ENCODE measurements around the gene VMP1.

The VMP1 gene

DNA sequence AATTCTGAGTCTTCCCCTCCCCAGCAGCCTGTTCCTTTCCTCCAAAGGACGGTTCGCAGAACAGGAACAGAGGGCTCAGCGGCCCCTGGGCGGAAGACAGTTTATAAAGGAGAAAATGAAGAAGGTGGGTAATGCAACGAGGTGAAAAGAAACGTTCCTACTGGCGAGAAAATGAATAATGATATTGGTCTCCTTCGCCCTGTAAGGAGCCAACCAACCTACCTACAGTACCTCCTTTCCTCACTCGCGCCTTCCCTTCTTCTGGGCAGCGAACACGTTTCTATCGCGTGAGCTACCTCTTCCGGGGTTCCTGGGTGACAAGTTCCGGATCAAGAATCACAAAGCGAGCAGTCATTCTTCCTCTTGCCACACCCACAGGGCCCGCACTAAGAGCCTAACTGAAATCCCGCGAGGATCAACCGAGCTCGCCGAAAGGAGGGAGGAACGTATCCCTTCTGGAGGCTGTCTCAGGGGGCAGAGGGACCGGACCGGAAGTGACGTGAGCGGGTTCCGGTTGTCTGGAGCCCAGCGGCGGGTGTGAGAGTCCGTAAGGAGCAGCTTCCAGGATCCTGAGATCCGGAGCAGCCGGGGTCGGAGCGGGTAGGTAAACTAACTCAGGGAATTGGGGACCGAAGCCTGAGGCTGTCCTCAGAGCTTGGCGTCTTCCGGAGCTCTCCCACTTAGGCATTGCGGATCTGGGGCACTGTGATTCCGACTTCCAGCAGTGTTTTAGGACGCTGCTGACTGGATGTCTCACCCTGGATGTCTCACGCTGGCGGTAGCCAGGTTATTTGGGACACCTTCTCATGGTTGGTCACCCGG lies at the start of gene VMP1, which contains the start of gene PTRH2:
VMP1 (plus strand) TSS at position 506 of the 822 bp plus-strand sequence. CDS start 23,793 bp downstream, outside the sequence.
PTRH2 (minus strand) TSS at position 282 of the 822 bp plus-strand sequence. CDS start 9,452 bp downstream, outside the sequence.
- peak; percentile 85 for DNase-seq (ENCODE audit: low read depth)

DNA sequence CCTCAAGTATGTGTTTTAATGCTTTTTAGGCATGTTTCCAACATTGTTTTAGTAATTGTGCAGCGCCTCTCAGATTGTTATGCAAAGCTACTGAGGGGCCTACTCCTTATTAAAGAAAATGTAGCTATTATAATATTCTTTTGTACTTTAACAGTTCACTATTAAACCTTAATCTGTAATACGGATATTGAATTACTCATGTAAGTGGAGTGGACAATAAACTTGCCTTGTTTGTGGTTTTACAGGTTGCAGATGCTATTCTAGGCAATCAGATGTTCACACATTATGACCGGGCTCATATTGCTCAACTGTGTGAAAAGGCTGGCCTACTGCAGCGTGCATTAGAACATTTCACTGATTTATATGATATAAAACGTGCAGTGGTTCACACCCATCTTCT lies 41.2 kb upstream of the VMP1 start:
- no peak for DNase-seq (ENCODE audit: low read depth)

GRCh38 chr17:59668816-59669215 lies 38.6 kb upstream of the VMP1 start:
- no peak for DNase-seq (ENCODE audit: low read depth)

- DNase-seq (ENCODE audit: low read depth): no peak
Measured at GRCh38 chr17:59669411-59669810, 38.0 kb upstream of the VMP1 start.

DNA sequence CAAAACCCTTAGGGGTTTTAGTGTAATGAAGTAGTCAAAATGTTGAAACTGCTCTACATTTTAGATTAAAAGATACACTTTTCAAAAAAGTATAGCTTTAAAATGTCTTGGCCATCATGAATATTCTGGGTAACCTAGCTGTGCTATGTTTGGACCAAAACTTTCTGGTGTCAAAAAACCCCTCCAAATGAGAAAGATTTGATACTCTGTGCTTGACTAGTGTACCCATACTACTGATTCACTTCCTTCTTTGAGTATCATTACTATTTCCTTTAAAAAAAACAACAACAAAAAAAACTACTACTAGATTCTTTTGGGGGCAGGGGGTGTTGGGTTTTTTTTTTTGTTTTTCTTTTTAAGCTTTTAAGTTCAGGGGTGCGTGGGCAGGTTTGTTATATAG lies 37.5 kb upstream of the VMP1 start:
- DNase-seq (ENCODE audit: low read depth): no peak

GRCh38 chr17:59671386-59671785 lies 36.1 kb upstream of the VMP1 start:
- no peak for DNase-seq (ENCODE audit: low read depth)

DNA sequence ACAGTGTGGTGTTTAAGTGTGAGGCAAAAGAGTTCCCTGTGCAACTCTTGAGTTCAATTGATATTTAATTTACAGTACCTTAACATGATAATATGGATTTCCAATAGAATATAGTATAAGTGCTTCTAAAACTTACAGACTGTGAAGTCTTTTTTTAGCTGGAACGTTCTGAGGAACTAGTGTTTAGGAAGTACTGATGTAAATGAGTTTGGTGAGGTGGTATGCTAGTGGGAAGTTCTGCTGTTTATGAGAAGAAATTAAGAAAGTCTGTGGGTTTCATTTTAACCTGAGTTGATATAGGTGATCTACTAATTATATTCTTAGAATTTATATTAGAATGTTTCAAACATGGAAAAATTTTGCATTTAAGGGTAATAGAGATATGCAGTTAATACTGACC lies 32.2 kb upstream of the VMP1 start:
- DNase-seq (ENCODE audit: low read depth): no peak

- DNase-seq (ENCODE audit: low read depth): no peak
Measured at GRCh38 chr17:59676716-59677115, 30.7 kb upstream of the VMP1 start.

DNA sequence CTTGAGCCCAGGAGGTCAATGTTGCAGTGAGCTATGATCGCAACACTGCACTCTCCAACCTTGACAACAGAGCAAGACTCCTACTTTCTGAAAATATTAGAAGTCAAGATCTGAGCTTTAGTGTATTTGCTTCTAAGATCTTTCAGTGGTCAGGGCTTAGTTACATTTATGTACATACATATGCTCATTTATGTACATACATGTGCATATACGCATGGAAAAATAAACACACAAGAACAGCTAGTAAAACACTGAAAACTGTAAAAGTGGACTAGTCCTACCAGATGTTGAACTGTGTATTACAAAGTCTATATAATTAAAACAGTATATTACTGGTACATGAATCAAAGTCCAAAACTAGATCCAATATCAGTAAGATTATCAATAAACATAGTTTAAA lies 28.5 kb upstream of the VMP1 start:
- no peak for DNase-seq (ENCODE audit: low read depth)

DNA sequence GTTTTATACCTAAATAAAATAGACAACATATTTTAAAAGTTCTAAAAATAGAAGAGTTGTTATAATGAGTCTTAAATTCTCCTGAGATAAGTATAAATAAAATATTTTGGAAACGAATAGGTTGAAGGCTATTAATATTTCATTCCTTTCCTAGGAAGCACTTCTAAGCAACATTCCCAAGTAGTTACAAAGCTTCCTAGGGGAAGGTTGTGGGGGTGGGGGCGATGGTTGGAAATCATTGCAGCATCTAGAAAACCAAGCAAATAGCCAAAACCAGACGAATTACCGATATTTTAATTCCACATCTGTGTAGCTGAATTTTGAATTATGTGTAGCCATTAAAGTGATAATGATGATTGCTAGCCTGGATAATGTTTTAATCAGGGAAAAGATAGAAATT lies 27.1 kb upstream of the VMP1 start:
- no peak for DNase-seq (ENCODE audit: low read depth)

DNA sequence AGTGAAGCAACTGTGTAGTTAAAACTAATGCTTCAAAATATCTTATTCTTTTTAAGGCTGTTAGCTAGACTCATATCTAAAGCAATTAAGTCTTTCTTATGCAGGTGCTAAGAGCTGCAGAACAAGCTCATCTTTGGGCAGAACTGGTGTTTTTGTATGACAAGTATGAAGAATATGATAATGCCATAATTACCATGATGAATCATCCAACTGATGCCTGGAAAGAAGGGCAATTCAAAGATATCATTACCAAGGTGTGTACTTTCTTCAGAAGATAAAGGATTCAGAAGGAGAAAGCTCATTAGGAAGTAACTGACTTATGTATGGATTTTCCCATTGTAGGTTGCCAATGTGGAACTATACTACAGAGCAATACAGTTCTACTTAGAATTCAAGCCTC lies 24.2 kb upstream of the VMP1 start:
- no peak for DNase-seq (ENCODE audit: low read depth)

GRCh38 chr17:59684967-59685366 lies 22.5 kb upstream of the VMP1 start:
- no peak for DNase-seq (ENCODE audit: low read depth)

DNA sequence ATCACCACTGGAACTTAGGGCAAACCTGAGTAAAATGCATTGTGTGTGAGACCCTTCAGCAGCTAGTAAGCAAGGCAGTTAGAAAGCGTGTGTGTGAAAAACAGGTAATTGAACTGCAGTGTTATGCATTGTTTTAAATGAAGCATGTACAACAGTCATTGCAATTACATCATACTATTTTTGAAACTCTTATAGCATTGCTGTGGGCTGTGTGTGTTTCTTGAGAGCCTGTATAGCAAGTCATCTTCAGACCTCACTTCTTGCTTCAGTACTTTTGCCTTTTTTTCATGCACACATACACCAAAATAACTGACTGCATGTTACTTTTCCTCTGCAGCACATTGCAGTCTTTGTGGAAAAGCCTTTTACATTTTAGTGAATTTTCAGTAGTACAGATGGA lies 19.4 kb upstream of the VMP1 start:
- DNase-seq (ENCODE audit: low read depth): no peak

DNA sequence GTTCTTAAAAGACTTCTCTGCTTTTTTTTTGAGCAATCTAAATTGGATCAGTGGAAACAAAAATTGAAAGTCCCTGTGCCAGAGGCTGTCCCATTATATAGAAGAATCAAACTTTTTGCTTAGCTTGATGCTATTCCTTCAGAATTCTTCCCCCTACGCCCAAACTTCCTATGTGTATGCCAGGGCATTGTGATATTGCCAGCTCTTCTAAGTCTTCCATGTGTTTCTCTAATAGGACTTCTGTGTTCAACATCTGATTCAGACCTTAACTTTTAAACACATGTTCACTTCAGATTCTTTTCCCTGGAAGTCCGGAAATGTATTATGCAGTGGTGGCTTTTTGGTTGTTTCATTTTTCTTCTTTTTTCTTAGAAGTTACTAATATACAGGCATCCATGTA lies 19.0 kb upstream of the VMP1 start:
- DNase-seq (ENCODE audit: low read depth): no peak

DNA sequence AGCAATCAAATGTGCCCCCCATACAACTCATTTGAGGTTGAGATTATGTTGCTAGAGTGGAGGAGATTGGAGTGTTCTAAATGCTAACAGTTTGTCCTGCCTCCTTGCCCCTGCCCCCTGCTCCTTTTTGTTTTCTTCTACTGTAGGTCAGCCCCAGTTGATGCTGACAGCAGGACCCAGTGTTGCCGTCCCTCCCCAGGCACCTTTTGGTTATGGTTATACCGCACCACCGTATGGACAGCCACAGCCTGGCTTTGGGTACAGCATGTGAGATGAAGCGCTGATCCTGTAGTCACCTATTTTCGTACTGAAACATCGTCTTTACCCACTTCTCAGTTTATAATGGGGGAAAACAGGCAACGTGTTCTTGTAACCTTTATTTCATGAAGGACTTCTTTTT lies 13.9 kb upstream of the VMP1 start:
- DNase-seq (ENCODE audit: low read depth): no peak

GRCh38 chr17:59694344-59694743 lies 13.1 kb upstream of the VMP1 start:
- DNase-seq (ENCODE audit: low read depth): no peak

- no peak for DNase-seq (ENCODE audit: low read depth)
Measured at GRCh38 chr17:59695945-59696681, 11.3 kb upstream of the VMP1 start.

- no peak for DNase-seq (ENCODE audit: low read depth)
Measured at GRCh38 chr17:59696682-59697277, 10.7 kb upstream of the VMP1 start.

- DNase-seq (ENCODE audit: low read depth): no peak
Measured at GRCh38 chr17:59698143-59698542, 9.3 kb upstream of the VMP1 start.

- DNase-seq (ENCODE audit: low read depth): no peak
Measured at GRCh38 chr17:59699218-59699617, 8.2 kb upstream of the VMP1 start.

DNA sequence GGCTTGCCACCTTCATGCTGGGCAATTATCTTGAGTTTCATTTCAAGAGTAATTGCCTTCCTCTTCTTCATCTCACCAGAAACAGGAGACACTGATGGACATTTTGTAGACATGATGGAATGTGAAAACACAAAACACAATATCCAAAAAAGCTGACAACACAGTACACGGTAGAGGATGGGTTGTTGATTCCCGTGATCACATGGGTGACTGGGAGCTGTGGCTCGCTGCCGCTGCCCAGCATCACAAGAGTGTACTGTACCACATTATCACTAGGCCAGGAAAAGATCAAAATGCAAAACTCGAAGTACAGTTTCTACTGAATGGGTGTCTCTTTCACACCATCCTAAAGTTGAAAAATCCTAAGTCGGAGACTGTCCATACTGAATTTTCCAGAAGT lies 7.7 kb upstream of the VMP1 start:
- DNase-seq (ENCODE audit: low read depth): no peak

- DNase-seq (ENCODE audit: low read depth): no peak
Measured at GRCh38 chr17:59702304-59702703, 5.2 kb upstream of the VMP1 start.

- DNase-seq (ENCODE audit: low read depth): no peak
Measured at GRCh38 chr17:59707971-59708430, 547 bp downstream of the VMP1 start.
